ENCODE data around the gene EPHA2. TPM values are rescaled to one million over a fixed set of nuclear protein-coding genes. Genes with fewer than 3 reads are reported as not detected.

Gene EPHA2
- total RNA-seq, 1 experiment from 2014 or later = 91.6 TPM

GRCh38 chr1:16148329-16149092 lies 7.4 kb downstream of the EPHA2 start:
- H3K27me3 ChIP-seq (replicated peaks; ENCODE audit: insufficient read depth, low read depth, low read length, poor library complexity) = no peaks in the 10 kb centered on the region
- no peak for TF ChIP-seq EZH2 (IDR thresholded peaks at IDR 0.05; ENCODE audit: borderline replicate concordance, low read depth, low read length, poor library complexity, severe bottlenecking)
- TF ChIP-seq CTCF (conservative IDR thresholded peaks at IDR 0.05; ENCODE audit: low read depth, low read length) = no peak
- no TSS peak for BruUV-seq (replicated peaks)
- ChIA-PET POLR2A (ENCODE audit: low non-redundant PET) (no interaction called here), CTCF (no interaction called here)
- H3K9me3 ChIP-seq (ENCODE audit: low read depth, low read length, poor library complexity, severe bottlenecking) = no peaks in the 10 kb centered on the region
- peaks cover 46% of the 10 kb centered on the region for H3K36me3 ChIP-seq (ENCODE audit: insufficient read depth, low read length, poor library complexity, severe bottlenecking)
- no peak for DNase-seq (ENCODE audit: low spot score)
- H3K4me1 ChIP-seq (ENCODE audit: insufficient read depth, low read length, poor library complexity, severe bottlenecking) = peaks cover 72% of the 10 kb centered on the region
- H3K4me3 ChIP-seq (ENCODE audit: low read depth, low read length, poor library complexity, severe bottlenecking) = no peak overlapping the region
- peak overlapping the region; percentile 14 for H3K27ac ChIP-seq (ENCODE audit: low read depth, low read length, poor library complexity, severe bottlenecking)
- intact Hi-C loops (cut with micrococcal nuclease; ENCODE audit: unreplicated experiment) = no loop called here

GRCh38 chr1:16147156-16147926 lies 8.5 kb downstream of the EPHA2 start:
- Histone ChIP-seq H3K9me3 (ENCODE audit: low read depth, low read length, poor library complexity, severe bottlenecking) (no peaks in the 10 kb centered on the region), H3K4me3 (ENCODE audit: low read depth, low read length, poor library complexity, severe bottlenecking) (no peak overlapping the region), H3K4me1 (ENCODE audit: insufficient read depth, low read length, poor library complexity, severe bottlenecking) (peaks cover 67% of the 10 kb centered on the region), H3K36me3 (ENCODE audit: insufficient read depth, low read length, poor library complexity, severe bottlenecking) (peaks cover 52% of the 10 kb centered on the region), H3K27ac (ENCODE audit: low read depth, low read length, poor library complexity, severe bottlenecking) (peak overlapping the region; percentile 87), H3K27me3 (replicated peaks; ENCODE audit: insufficient read depth, low read depth, low read length, poor library complexity) (no peaks in the 10 kb centered on the region)
- CTCF ChIA-PET = no interaction called here
- no TSS peak for BruUV-seq (replicated peaks)
- intact Hi-C loops (cut with micrococcal nuclease; ENCODE audit: unreplicated experiment) = no loop called here
- POLR2A ChIA-PET (ENCODE audit: low non-redundant PET) = no interaction called here
- TF ChIP-seq CTCF (conservative IDR thresholded peaks at IDR 0.05; ENCODE audit: low read depth, low read length) = no peak
- peak; percentile 42 for DNase-seq (ENCODE audit: low spot score)

- Histone ChIP-seq H3K4me1 (ENCODE audit: insufficient read depth, low read length, poor library complexity, severe bottlenecking) (peaks cover 66% of the 10 kb centered on the region), H3K27me3 (replicated peaks; ENCODE audit: insufficient read depth, low read depth, low read length, poor library complexity) (no peaks in the 10 kb centered on the region), H3K36me3 (ENCODE audit: insufficient read depth, low read length, poor library complexity, severe bottlenecking) (peaks cover 52% of the 10 kb centered on the region), H3K9me3 (ENCODE audit: low read depth, low read length, poor library complexity, severe bottlenecking) (no peaks in the 10 kb centered on the region), H3K4me3 (ENCODE audit: low read depth, low read length, poor library complexity, severe bottlenecking) (peak overlapping the region; percentile 8), H3K27ac (ENCODE audit: low read depth, low read length, poor library complexity, severe bottlenecking) (peak overlapping the region; percentile 87)
- POLR2A ChIA-PET (ENCODE audit: low non-redundant PET) = no interaction called here
- CTCF ChIA-PET = no interaction called here
- intact Hi-C loops (cut with micrococcal nuclease; ENCODE audit: unreplicated experiment) = no loop called here
- TF ChIP-seq EZH2 (IDR thresholded peaks at IDR 0.05; ENCODE audit: borderline replicate concordance, low read depth, low read length, poor library complexity, severe bottlenecking) (no peak), CTCF (conservative IDR thresholded peaks at IDR 0.05; ENCODE audit: low read depth, low read length) (no peak)
- peak; percentile 98 for DNase-seq (ENCODE audit: low spot score)
- TSS peak; percentile 97 for BruUV-seq (replicated peaks)
Observed at GRCh38 chr1:16146279-16147155, 9.4 kb downstream of the EPHA2 start.
